Measurements from ENCODE around the gene BTBD2.

DNA sequence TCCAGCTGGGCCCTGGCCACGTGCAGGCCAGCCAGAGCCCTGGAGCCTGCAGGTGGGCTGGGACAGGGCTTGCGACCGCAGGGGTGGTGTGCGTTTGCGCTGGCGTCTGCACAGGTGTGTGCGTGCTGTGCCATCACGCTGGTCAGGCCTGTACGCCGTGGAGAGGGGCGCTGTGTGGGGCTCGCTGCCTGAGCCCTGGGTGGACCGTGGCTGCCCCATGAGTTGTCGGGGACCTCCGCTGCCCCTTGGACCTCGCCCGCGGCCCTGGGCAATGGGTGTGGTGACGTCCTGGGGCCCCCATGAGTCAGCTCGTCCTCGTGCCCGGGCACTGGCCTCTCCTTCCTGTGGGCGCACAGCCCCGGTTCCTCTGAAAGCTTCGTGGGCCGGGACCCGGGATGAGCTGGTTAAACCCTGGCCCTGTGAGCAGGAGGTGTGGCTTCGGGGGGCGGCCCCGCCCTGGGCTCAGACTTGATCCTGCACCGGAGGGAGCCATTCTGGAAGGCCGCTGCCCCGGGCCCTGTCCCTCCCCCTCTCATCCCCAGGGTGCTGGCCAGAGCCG, 67.8 kb downstream of the BTBD2 start:
- TF ChIP-seq POLR2AphosphoS5 (IDR thresholded peaks at IDR 0.05) = no peak
- TF ChIP-seq, protein P1, sequence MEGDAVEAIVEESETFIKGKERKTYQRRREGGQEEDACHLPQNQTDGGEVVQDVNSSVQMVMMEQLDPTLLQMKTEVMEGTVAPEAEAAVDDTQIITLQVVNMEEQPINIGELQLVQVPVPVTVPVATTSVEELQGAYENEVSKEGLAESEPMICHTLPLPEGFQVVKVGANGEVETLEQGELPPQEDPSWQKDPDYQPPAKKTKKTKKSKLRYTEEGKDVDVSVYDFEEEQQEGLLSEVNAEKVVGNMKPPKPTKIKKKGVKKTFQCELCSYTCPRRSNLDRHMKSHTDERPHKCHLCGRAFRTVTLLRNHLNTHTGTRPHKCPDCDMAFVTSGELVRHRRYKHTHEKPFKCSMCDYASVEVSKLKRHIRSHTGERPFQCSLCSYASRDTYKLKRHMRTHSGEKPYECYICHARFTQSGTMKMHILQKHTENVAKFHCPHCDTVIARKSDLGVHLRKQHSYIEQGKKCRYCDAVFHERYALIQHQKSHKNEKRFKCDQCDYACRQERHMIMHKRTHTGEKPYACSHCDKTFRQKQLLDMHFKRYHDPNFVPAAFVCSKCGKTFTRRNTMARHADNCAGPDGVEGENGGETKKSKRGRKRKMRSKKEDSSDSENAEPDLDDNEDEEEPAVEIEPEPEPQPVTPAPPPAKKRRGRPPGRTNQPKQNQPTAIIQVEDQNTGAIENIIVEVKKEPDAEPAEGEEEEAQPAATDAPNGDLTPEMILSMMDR (IDR thresholded peaks at IDR 0.05) = no peak
- TF ChIP-seq EP300 (IDR thresholded peaks at IDR 0.05) = no peak
- TF ChIP-seq POLR2A (IDR thresholded peaks at IDR 0.05) = no peak

All from sigmoid colon (tissue), 4 donors.